ENCODE data around the gene NUP93. TPM values are rescaled to one million over a fixed set of nuclear protein-coding genes. Genes with fewer than 3 reads are reported as not detected.

The NUP93 gene
- total and polyA plus RNA-seq, 2 experiments from 2014 or later = 139 to 187 TPM

- Histone ChIP-seq H4K20me1 (replicated peaks; ENCODE audit: insufficient read depth) (peaks cover 8% of the 10 kb centered on the region; the same call in 1 of the 2 replicates), H3K36me3 (ENCODE audit: insufficient read depth) (peaks cover 14% of the 10 kb centered on the region), H3K4me3 (no peak overlapping the region), H3K79me2 (replicated peaks; ENCODE audit: insufficient read depth) (0 out of 2 replicates have a peak, but pooled peaks cover 9% of the 10 kb centered on the region), H2AFZ (no peak overlapping the region), H3F3A (replicated peaks; ENCODE audit: low read depth) (no peaks in the 10 kb centered on the region), H3K27ac (ENCODE audit: low read depth) (no peak overlapping the region), H3K4me2 (no peak overlapping the region), H3K27me3 (ENCODE audit: insufficient read depth) (no peaks in the 10 kb centered on the region), H3K4me1 (ENCODE audit: insufficient read depth) (no peaks in the 10 kb centered on the region), H3K9me2 (ENCODE audit: insufficient read depth) (no peaks in the 10 kb centered on the region)
- DNase-seq (ENCODE audit: low spot score) (no peak), ATAC-seq (peak; percentile 82)
- peaks cover 16% of the 10 kb centered on the region for H3K36me3 Mint-ChIP-seq (ENCODE audit: low read depth)
- TF ChIP-seq ZNF331 (CRISPR knock-in tag; IDR thresholded peaks at IDR 0.05; ENCODE audit: low read depth) (no peak), CREB1 (CRISPR knock-in tag; IDR thresholded peaks at IDR 0.05; ENCODE audit: low read depth) (no peak), ETS1 (IDR thresholded peaks at IDR 0.05) (no peak), REST (IDR thresholded peaks at IDR 0.05; ENCODE audit: unreplicated experiment) (no peak), STAT1 (IDR thresholded peaks at IDR 0.05; ENCODE audit: unreplicated experiment) (no peak), JUNB (IDR thresholded peaks at IDR 0.05; ENCODE audit: unreplicated experiment) (no peak), ZNF114 (CRISPR knock-in tag; IDR thresholded peaks at IDR 0.05) (no peak), CTCF (conservative IDR thresholded peaks at IDR 0.05; ENCODE audit: low read depth in 2 of 2) (no peak), EZH2 (IDR thresholded peaks at IDR 0.05; ENCODE audit: low read depth, unreplicated experiment) (no peak), EZH2phosphoT487 (IDR thresholded peaks at IDR 0.05; ENCODE audit: unreplicated experiment) (no peak), ZNF462 (CRISPR knock-in tag; IDR thresholded peaks at IDR 0.05) (no peak)
- peaks cover 3% of the 10 kb centered on the region; the same call in 2 of the 3 replicates for H3K4me1 Mint-ChIP-seq
- H3K27ac Mint-ChIP-seq = no peak overlapping the region
- peaks cover 1% of the 10 kb centered on the region for H3K27me3 Mint-ChIP-seq (ENCODE audit: insufficient read depth, low read depth, poor library complexity)
- no peaks in the 10 kb centered on the region for H3K9me3 Mint-ChIP-seq
- no peak overlapping the region for H3K4me3 Mint-ChIP-seq
Observed at GRCh38 chr16:56801762-56802161, 71.8 kb downstream of the NUP93 start.

Data from GM23338 (cell line).